Measurements from ENCODE around the gene BIRC6.

GRCh38 chr2:32534831-32535230 is 178.0 kb downstream of the BIRC6 start:
- TF ChIP-seq CTCF (conservative IDR thresholded peaks at IDR 0.05) (no peak), EZH2 (IDR thresholded peaks at IDR 0.05; ENCODE audit: low read depth) (no peak)

All from PC-9 (cell line).